IMR-90 (cell line): ENCODE measurements around the gene HNRNPM. TPM values are rescaled to one million over a fixed set of nuclear protein-coding genes. Genes with fewer than 3 reads are reported as not detected.

Experiments
- ATAC-seq: fragments of 200-7000 bp; cut with Tn5 transposase; 2 replicates; pipeline ENCODE4 v1.9.1; 2020; ENCODE audit warnings: low read depth, mild to moderate bottlenecking, moderate library complexity
- BruUV-seq: library from RNA; stranded (reverse); fragments of 400-500 nt; replicated peaks from 2 replicates; lab custom pipeline; 2021; lab: Mats Ljungman, UMichigan
- CTCF ChIA-PET: fragments of 300-600 bp; formaldehyde crosslinking; extraction: SDS; loops from one replicate; lab custom pipeline; 2021; ENCODE audit warnings: antibody characterized with exemption; lab: Yijun Ruan, JAX
- POLR2A ChIA-PET: fragments of 300-600 bp; sonication (Branson Sonifier 250); formaldehyde crosslinking; loops from one replicate; lab custom pipeline; 2022; ENCODE audit warnings: antibody characterized with exemption; ENCODE audit not compliant: unreplicated experiment; lab: Charles Lee
- DNase-seq: peaks from one replicate; pipeline ENCODE4 v3.0.0; 2013
- H2AFZ ChIP-seq: replicated peaks from 2 replicates; pipeline ENCODE3; 2013; ENCODE audit warnings: low read length, mild to moderate bottlenecking; ENCODE audit not compliant: poor library complexity
- H2AK5ac ChIP-seq: 2 replicates; pipeline ENCODE4 v1.6.1; 2013; ENCODE audit warnings: low read depth, low read length, inconsistent platforms
- H2AK9ac ChIP-seq: replicated peaks from 2 replicates; pipeline ENCODE3; 2013; ENCODE audit warnings: mild to moderate bottlenecking, low read depth, low read length, moderate library complexity; ENCODE audit not compliant: poor library complexity
- H2BK120ac ChIP-seq: 2 replicates; pipeline ENCODE4 v1.6.1; 2013; ENCODE audit warnings: low read depth, low read length, inconsistent platforms
- H2BK15ac ChIP-seq: 3 replicates; pipeline ENCODE4 v1.6.1; 2013; ENCODE audit warnings: low read depth, low read length, inconsistent platforms
- H2BK20ac ChIP-seq: 2 replicates; pipeline ENCODE4 v1.6.1; 2013; ENCODE audit warnings: low read depth, mild to moderate bottlenecking, inconsistent platforms, low read length, moderate library complexity
- H2BK5ac ChIP-seq: 2 replicates; pipeline ENCODE4 v1.6.1; 2013; ENCODE audit warnings: mild to moderate bottlenecking, low read depth, low read length, inconsistent platforms; ENCODE audit not compliant: poor library complexity, severe bottlenecking
- H3K14ac ChIP-seq: replicated peaks from 2 replicates; pipeline ENCODE4 v1.6.1; 2013; ENCODE audit warnings: low read depth, low read length, inconsistent platforms
- H3K18ac ChIP-seq: 2 replicates; pipeline ENCODE4 v1.6.1; 2013; ENCODE audit warnings: low read depth, low read length, control low read depth
- H3K23ac ChIP-seq: 2 replicates; pipeline ENCODE4 v1.6.1; 2013; ENCODE audit warnings: low read depth, low read length, inconsistent platforms
- H3K27ac ChIP-seq: 2 replicates; pipeline ENCODE4 v1.5.1; 2013; ENCODE audit warnings: mild to moderate bottlenecking, control low read depth, low read length; ENCODE audit not compliant: insufficient read depth
- H3K27me3 ChIP-seq: 2 replicates; pipeline ENCODE4 v1.6.1; 2013; ENCODE audit warnings: low read length; ENCODE audit not compliant: control insufficient read depth, insufficient read depth
- H3K36me3 ChIP-seq: 2 replicates; pipeline ENCODE4 v1.6.1; 2013; ENCODE audit warnings: low read length, mixed read lengths; ENCODE audit not compliant: control insufficient read depth, insufficient read depth
- H3K4ac ChIP-seq: 2 replicates; pipeline ENCODE4 v1.6.1; 2013; ENCODE audit warnings: low read depth, low read length, inconsistent platforms
- H3K4me1 ChIP-seq: 2 replicates; pipeline ENCODE4 v1.6.1; 2013; ENCODE audit warnings: low read length, mixed read lengths; ENCODE audit not compliant: control insufficient read depth, insufficient read depth
- H3K4me2 ChIP-seq: 2 replicates; pipeline ENCODE4 v1.6.1; 2013; ENCODE audit warnings: low read depth, mild to moderate bottlenecking, control low read depth, low read length, moderate library complexity
- H3K4me3 ChIP-seq: 2 replicates; pipeline ENCODE4 v1.5.1; 2013; ENCODE audit warnings: low read depth, mild to moderate bottlenecking, control low read depth, low read length, moderate library complexity; ENCODE audit not compliant: insufficient read depth
- H3K56ac ChIP-seq: 2 replicates; pipeline ENCODE4 v1.6.1; 2013; ENCODE audit warnings: low read length, inconsistent platforms; ENCODE audit not compliant: insufficient read depth; ENCODE audit errors: extremely low read depth
- H3K79me1 ChIP-seq, 2 experiments: 2 replicates each; pipeline ENCODE4 v1.6.1; 2013; ENCODE audit warnings: low read length in 2 of 2, inconsistent platforms in 1 of 2, low read depth in 1 of 2
- H3K9ac ChIP-seq: 2 replicates; pipeline ENCODE4 v1.6.1; 2013; ENCODE audit warnings: low read depth, low read length, control low read depth
- H3K9me1 ChIP-seq: 2 replicates; pipeline ENCODE4 v1.6.1; 2013; ENCODE audit warnings: low read length, inconsistent platforms; ENCODE audit not compliant: insufficient read depth
- H3K9me3 ChIP-seq: 2 replicates; pipeline ENCODE4 v1.6.1; 2013; ENCODE audit warnings: low read length; ENCODE audit not compliant: control insufficient read depth, insufficient read depth
- H4K20me1 ChIP-seq: 2 replicates; pipeline ENCODE4 v1.6.1; 2013; ENCODE audit warnings: low read length, inconsistent platforms; ENCODE audit not compliant: insufficient read depth
- H4K5ac ChIP-seq: 2 replicates; pipeline ENCODE4 v1.6.1; 2013; ENCODE audit warnings: mild to moderate bottlenecking, low read depth, low read length, control low read depth
- H4K8ac ChIP-seq, 2 experiments: 2 replicates each; pipeline ENCODE4 v1.6.1; 2013; ENCODE audit warnings: low read depth in 2 of 2, low read length in 2 of 2, control low read depth in 1 of 2, inconsistent platforms in 1 of 2
- H4K91ac ChIP-seq: 2 replicates; pipeline ENCODE4 v1.6.1; 2013; ENCODE audit warnings: low read depth, low read length, inconsistent platforms; ENCODE audit not compliant: insufficient read depth
- BHLHE40 ChIP-seq: fragments of 150-350 bp; IDR thresholded peaks from 2 replicates; pipeline ENCODE4 v1.6.1; 2016; ENCODE audit warnings: mild to moderate bottlenecking, low read depth, low read length
- CEBPB ChIP-seq: IDR thresholded peaks from 2 replicates; pipeline ENCODE4 v1.6.1; 2012; ENCODE audit warnings: low read depth, low read length, improper control_type of control experiment
- FOS ChIP-seq: fragments of 150-350 bp; IDR thresholded peaks from 2 replicates; pipeline ENCODE4 v1.6.1; 2016; ENCODE audit warnings: low read depth, low read length
- MAFK ChIP-seq: IDR thresholded peaks from 2 replicates; pipeline ENCODE4 v1.6.1; 2012; ENCODE audit warnings: low read depth, low read length, improper control_type of control experiment
- MAZ ChIP-seq: IDR thresholded peaks from 2 replicates; pipeline ENCODE4 v1.6.1; 2012; ENCODE audit warnings: low read depth, mild to moderate bottlenecking, low read length, improper control_type of control experiment, moderate library complexity, borderline replicate concordance
- MXI1 ChIP-seq: IDR thresholded peaks from 2 replicates; pipeline ENCODE4 v1.6.1; 2012; ENCODE audit warnings: low read depth, mild to moderate bottlenecking, low read length, moderate library complexity, borderline replicate concordance
- POLR2A ChIP-seq: IDR thresholded peaks from 2 replicates; pipeline ENCODE4 v1.6.1; 2012; ENCODE audit warnings: mild to moderate bottlenecking, low read depth, low read length
- RAD21 ChIP-seq: IDR thresholded peaks from 2 replicates; pipeline ENCODE4 v1.6.1; 2012; ENCODE audit warnings: low read length, improper control_type of control experiment
- WGBS, 2 experiments: methylation state at CpG; one replicate each; pipeline versions ENCODE4 v1.1.5 to v1.1.7; 2013; ENCODE audit warnings: missing lambda C conversion rate in 2 of 2; ENCODE audit not compliant: insufficient read length in 1 of 2; ENCODE audit errors: extremely low coverage in 2 of 2; 5-methylcytosine and 5-hydroxymethylcytosine counted together
- dilution Hi-C: fragments of 300-500 bp; cut with HindIII; formaldehyde crosslinking; loops from one replicate; pipeline ENCODE4 v1.14.3; 2018; ENCODE audit warnings: low sequenced_read_pairs; ENCODE audit not compliant: unreplicated experiment
- in situ Hi-C: fragments of 300-500 bp; cut with MboI; formaldehyde crosslinking; loops from 3 replicates; pipeline ENCODE4 v1.14.3; 2019; ENCODE audit warnings: low sequenced_read_pairs, inconsistent platforms, mixed read lengths
- intact Hi-C: fragments of 100-400 bp; cut with micrococcal nuclease; formaldehyde crosslinking; loops from 2 replicates; pipeline ENCODE4 v1.10.0; 2022
- polyA plus RNA-seq, 3 experiments: library from polyadenylated mRNA; depleted of rRNA; stranded (reverse); fragments of >200 nt; gene quantifications; 2 replicates each; pipeline ENCODE4 v1.2.3, GENCODE V29; 2012; ENCODE audit warnings: low replicate concordance in 1 of 3
- total RNA-seq: library from RNA; depleted of rRNA; stranded (reverse); fragments of >200 nt; gene quantifications from 2 replicates; pipeline ENCODE4 v1.2.3, GENCODE V29; 2012
- TF ChIP-seq, protein P1 (sequence below): conservative IDR thresholded peaks from 2 replicates; pipeline ENCODE4 v1.5.1; 2012; ENCODE audit warnings: mild to moderate bottlenecking, low read depth, low read length, improper control_type of control experiment

HNRNPM gene
- total and polyA plus RNA-seq, 2 of the 4 experiments (the other 2 are of a cell fraction): 75.6 to 197 TPM

DNA sequence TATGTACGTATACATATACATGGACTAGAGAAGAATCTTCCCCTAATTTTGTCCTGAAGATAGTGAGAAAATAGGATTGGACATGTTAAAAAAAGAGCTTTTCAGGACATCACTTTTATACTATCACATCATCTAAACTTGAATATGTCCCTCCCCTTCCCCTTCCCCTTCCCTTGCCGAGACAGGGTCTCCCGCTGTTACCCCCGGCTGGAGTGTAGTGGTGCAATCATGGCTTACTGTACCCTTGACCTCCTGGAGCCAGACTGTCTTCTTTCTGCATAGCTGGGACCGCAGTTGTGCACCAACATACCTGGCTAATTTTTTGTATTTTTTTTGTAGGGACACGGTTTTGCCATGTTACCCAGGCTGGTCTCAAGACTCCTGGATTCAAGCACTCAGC lies 6.6 kb downstream of the HNRNPM start:
- ATAC-seq: no peak
- no peak overlapping the region for H3K56ac ChIP-seq
- peaks cover under 1 to 82% of the 10 kb centered on the region in 2 experiments; a peak in 3 of 4 replicates for H3K79me1 ChIP-seq
- peaks cover 15% of the 10 kb centered on the region for H3K36me3 ChIP-seq
- H3K4ac ChIP-seq: no peak overlapping the region
- CTCF ChIA-PET: interaction anchor here (1.1 kb wide), 1 partner anchor 131 kb away, joined by 3 read pairs; no protein-coding TSS in a partner anchor
- H3K9me3 ChIP-seq: no peaks in the 10 kb centered on the region
- peaks cover 99% of the 10 kb centered on the region for H4K20me1 ChIP-seq
- no peak overlapping the region for H3K18ac ChIP-seq
- no peak overlapping the region for H4K5ac ChIP-seq
- no peak overlapping the region for H3K4me3 ChIP-seq
- peak overlapping the region; percentile 2; the same call in 1 of the 2 replicates for H3K14ac ChIP-seq
- H3K4me2 ChIP-seq: no peak overlapping the region; the same call in 1 of the 2 replicates
- no peak for DNase-seq
- H2AFZ ChIP-seq: no peak overlapping the region
- in situ Hi-C loops (no loop called here), intact Hi-C loops (no loop called here), dilution Hi-C loops (no loop called here)
- H3K23ac ChIP-seq: no peak overlapping the region
- H2AK5ac ChIP-seq: no peak overlapping the region
- no peak overlapping the region for H2BK5ac ChIP-seq
- H3K27ac ChIP-seq: no peak overlapping the region
- H3K4me1 ChIP-seq: peaks cover 14% of the 10 kb centered on the region
- BruUV-seq: no TSS peak
- no peak overlapping the region for H2AK9ac ChIP-seq
- no peak overlapping the region for H4K8ac ChIP-seq
- no peak overlapping the region for H2BK20ac ChIP-seq
- 100% methylated on average over 1 of the region's 6 CpGs; no CpG with 5 or more reads in 1 of the 2 experiments for WGBS, 2 experiments
- TF ChIP-seq MXI1 (no peak), MAZ (no peak), BHLHE40 (no peak), POLR2A (no peak), RAD21 (no peak), FOS (no peak), CEBPB (no peak), MAFK (no peak)
- TF ChIP-seq, protein P1, sequence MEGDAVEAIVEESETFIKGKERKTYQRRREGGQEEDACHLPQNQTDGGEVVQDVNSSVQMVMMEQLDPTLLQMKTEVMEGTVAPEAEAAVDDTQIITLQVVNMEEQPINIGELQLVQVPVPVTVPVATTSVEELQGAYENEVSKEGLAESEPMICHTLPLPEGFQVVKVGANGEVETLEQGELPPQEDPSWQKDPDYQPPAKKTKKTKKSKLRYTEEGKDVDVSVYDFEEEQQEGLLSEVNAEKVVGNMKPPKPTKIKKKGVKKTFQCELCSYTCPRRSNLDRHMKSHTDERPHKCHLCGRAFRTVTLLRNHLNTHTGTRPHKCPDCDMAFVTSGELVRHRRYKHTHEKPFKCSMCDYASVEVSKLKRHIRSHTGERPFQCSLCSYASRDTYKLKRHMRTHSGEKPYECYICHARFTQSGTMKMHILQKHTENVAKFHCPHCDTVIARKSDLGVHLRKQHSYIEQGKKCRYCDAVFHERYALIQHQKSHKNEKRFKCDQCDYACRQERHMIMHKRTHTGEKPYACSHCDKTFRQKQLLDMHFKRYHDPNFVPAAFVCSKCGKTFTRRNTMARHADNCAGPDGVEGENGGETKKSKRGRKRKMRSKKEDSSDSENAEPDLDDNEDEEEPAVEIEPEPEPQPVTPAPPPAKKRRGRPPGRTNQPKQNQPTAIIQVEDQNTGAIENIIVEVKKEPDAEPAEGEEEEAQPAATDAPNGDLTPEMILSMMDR: no peak
- H3K9ac ChIP-seq: no peak overlapping the region
- no peak overlapping the region for H2BK15ac ChIP-seq
- no peak overlapping the region for H4K91ac ChIP-seq
- H2BK120ac ChIP-seq: no peak overlapping the region
- POLR2A ChIA-PET: no interaction called here
- peaks cover 41% of the 10 kb centered on the region for H3K9me1 ChIP-seq
- no peaks in the 10 kb centered on the region for H3K27me3 ChIP-seq
